ENCODE measurements around the gene HOXA13. TPM values are rescaled to one million over a fixed set of nuclear protein-coding genes. Genes with fewer than 3 reads are reported as not detected.
A peak's percentile ranks its signal among the peaks of the same experiment; 100 is the strongest.

Gene HOXA13
- total RNA-seq, 3 donors from 2014 or later (not counting 1 experiment from before 2014, with no cell fraction given): not detected

GRCh38 chr7:27205325-27206280, 5.7 kb upstream of the HOXA13 start:
- intact Hi-C loops (cut with micrococcal nuclease): no loop called here
- no peak for TF ChIP-seq CTCF (IDR thresholded peaks at IDR 0.05)

GRCh38 chr7:27204851-27205322, 5.0 kb upstream of the HOXA13 start:
- H3K27ac ChIP-seq (ENCODE audit: low read length): no peak overlapping the region
- no peaks in the 10 kb centered on the region for H3K9me3 Mint-ChIP-seq
- H3K36me3 Mint-ChIP-seq: no peaks in the 10 kb centered on the region
- 8% methylated on average over 41 of the region's 41 CpGs for WGBS (ENCODE audit: insufficient coverage)
- no peak overlapping the region for H3K4me3 ChIP-seq (ENCODE audit: low read length)
- no peak for ATAC-seq
- intact Hi-C loops (cut with micrococcal nuclease): loop anchor here (5.0 kb wide), 1 partner anchor 37 kb away; the partner anchor contains the start of gene EVX1
- H3K4me3 Mint-ChIP-seq: peak overlapping the region; percentile 35
- H3K27me3 Mint-ChIP-seq (ENCODE audit: low read depth in 2 of 2): peaks cover 79 to 88% of the 10 kb centered on the region in 2 donors
- no peak for DNase-seq
- peaks cover 40% of the 10 kb centered on the region for H3K4me1 ChIP-seq (ENCODE audit: control insufficient read depth, insufficient read depth, low read length)
- H3K9me3 ChIP-seq (ENCODE audit: control insufficient read depth, insufficient read depth, low read length): no peaks in the 10 kb centered on the region
- no peak overlapping the region for H3K27ac Mint-ChIP-seq
- H3K4me1 Mint-ChIP-seq: peaks cover 23 to 39% of the 10 kb centered on the region in 2 donors
- H3K36me3 ChIP-seq (ENCODE audit: control insufficient read depth, insufficient read depth, low read length): no peaks in the 10 kb centered on the region
- H3K27me3 ChIP-seq (ENCODE audit: control insufficient read depth, insufficient read depth, low read length): peaks cover 68% of the 10 kb centered on the region
- no peak for TF ChIP-seq CTCF (IDR thresholded peaks at IDR 0.05)

More at GRCh38 chr7:27205325-27206280, 5.7 kb upstream of the HOXA13 start:
- Histone ChIP-seq H3K36me3 (ENCODE audit: control insufficient read depth, insufficient read depth, low read length) (no peaks in the 10 kb centered on the region), H3K27ac (ENCODE audit: low read length) (no peak overlapping the region), H3K4me1 (ENCODE audit: control insufficient read depth, insufficient read depth, low read length) (peaks cover 41% of the 10 kb centered on the region), H3K4me3 (ENCODE audit: low read length) (no peak overlapping the region), H3K9me3 (ENCODE audit: control insufficient read depth, insufficient read depth, low read length) (no peaks in the 10 kb centered on the region), H3K27me3 (ENCODE audit: control insufficient read depth, insufficient read depth, low read length) (peaks cover 71% of the 10 kb centered on the region)
- Mint-ChIP-seq H3K36me3 (no peaks in the 10 kb centered on the region), H3K27me3 (ENCODE audit: low read depth in 2 of 2) (peaks cover 80 to 93% of the 10 kb centered on the region in 2 donors), H3K4me1 (peaks cover 27 to 39% of the 10 kb centered on the region in 2 donors), H3K9me3 (no peaks in the 10 kb centered on the region), H3K4me3 (peak overlapping the region; percentile 35), H3K27ac (no peak overlapping the region)
- ATAC-seq (peak in 1 of 3 donors; percentile 30), DNase-seq (no peak)
- WGBS (ENCODE audit: insufficient coverage): 7% methylated on average over 51 of the region's 52 CpGs

GRCh38 chr7:27203964-27204594, 4.2 kb upstream of the HOXA13 start:
- Mint-ChIP-seq H3K36me3 (no peaks in the 10 kb centered on the region), H3K4me3 (peak overlapping the region; percentile 4), H3K9me3 (no peaks in the 10 kb centered on the region), H3K27ac (no peak overlapping the region), H3K27me3 (ENCODE audit: low read depth in 2 of 2) (peaks cover 74 to 82% of the 10 kb centered on the region in 2 donors), H3K4me1 (peaks cover 23 to 44% of the 10 kb centered on the region in 2 donors)
- Histone ChIP-seq H3K9me3 (ENCODE audit: control insufficient read depth, insufficient read depth, low read length) (no peaks in the 10 kb centered on the region), H3K4me1 (ENCODE audit: control insufficient read depth, insufficient read depth, low read length) (peaks cover 44% of the 10 kb centered on the region), H3K4me3 (ENCODE audit: low read length) (no peak overlapping the region), H3K27ac (ENCODE audit: low read length) (no peak overlapping the region), H3K27me3 (ENCODE audit: control insufficient read depth, insufficient read depth, low read length) (peaks cover 66% of the 10 kb centered on the region), H3K36me3 (ENCODE audit: control insufficient read depth, insufficient read depth, low read length) (no peaks in the 10 kb centered on the region)
- intact Hi-C loops (cut with micrococcal nuclease): loop anchor here (5.0 kb wide), 1 partner anchor 38 kb away; the partner anchor contains the start of gene EVX1
- ATAC-seq (no peak), DNase-seq (no peak)
- 26% methylated on average over 4 of the region's 4 CpGs for WGBS (ENCODE audit: insufficient coverage)
- TF ChIP-seq CTCF (IDR thresholded peaks at IDR 0.05): no peak

All from natural killer cell (primary cell).